ENCODE data around the gene PLCL1.

GRCh38 chr2:198117406-198118041 is 313.1 kb downstream of the PLCL1 start:
- TF ChIP-seq CTCF (conservative IDR thresholded peaks at IDR 0.05 in 1 of 2, IDR thresholded peaks at IDR 0.05 in 1 of 2; ENCODE audit: extremely low read depth in 1 of 2, insufficient read depth in 1 of 2, low read depth in 1 of 2, low read length in 2 of 2) (no peak), EZH2 (IDR thresholded peaks at IDR 0.05; ENCODE audit: borderline replicate concordance, low read length) (no peak)
